ENCODE measurements around the gene CFP. TPM values are rescaled to one million over a fixed set of nuclear protein-coding genes. Genes with fewer than 3 reads are reported as not detected.

Gene CFP
- polyA plus RNA-seq, 2 of the 4 experiments (the other 2 are of a cell fraction), result 0.14 to 0.54 TPM

GRCh38 chrX:47644557-47645091 is 14.9 kb upstream of the CFP start (continued):
- TF ChIP-seq PBX3 (IDR thresholded peaks at IDR 0.05) (no peak), RAD21 (conservative IDR thresholded peaks at IDR 0.05 in 1 of 2, IDR thresholded peaks at IDR 0.05 in 1 of 2) (peak; percentile 20 to 37; a peak in 1 of 5 replicates), HMGXB4 (CRISPR knock-in tag; IDR thresholded peaks at IDR 0.05; ENCODE audit: borderline replicate concordance) (no peak), SMC3 (IDR thresholded peaks at IDR 0.05) (peak; percentile 44), HOXB13 (CRISPR knock-in tag; IDR thresholded peaks at IDR 0.05; ENCODE audit: low read depth) (no peak), CHD2 (IDR thresholded peaks at IDR 0.05; ENCODE audit: low read length, partially characterized antibody) (no peak), GATA3 (IDR thresholded peaks at IDR 0.05; ENCODE audit: borderline replicate concordance) (no peak), REST (IDR thresholded peaks at IDR 0.05) (no peak), FOXS1 (CRISPR knock-in tag; IDR thresholded peaks at IDR 0.05) (no peak), ZFP36 (IDR thresholded peaks at IDR 0.05; ENCODE audit: borderline replicate concordance, partially characterized antibody) (no peak), SREBF2 (IDR thresholded peaks at IDR 0.05) (no peak), KDM1A (IDR thresholded peaks at IDR 0.05; ENCODE audit: low read depth) (no peak), EP300 (IDR thresholded peaks at IDR 0.05) (no peak), RFX5 (IDR thresholded peaks at IDR 0.05) (no peak), EHMT2 (IDR thresholded peaks at IDR 0.05; ENCODE audit: low read depth) (no peak), JUNB (IDR thresholded peaks at IDR 0.05) (no peak), MAZ (IDR thresholded peaks at IDR 0.05; ENCODE audit: borderline replicate concordance, low read depth, low read length) (no peak), CEBPB (IDR thresholded peaks at IDR 0.05) (no peak)

GRCh38 chrX:47643926-47644325 is 14.2 kb upstream of the CFP start:
- 52% methylated on average over 2 of the region's 2 CpGs for WGBS (ENCODE audit: missing lambda C conversion rate)
- TF ChIP-seq CTCF (IDR thresholded peaks at IDR 0.05) (peak; percentile 22; the same call in 1 of the 3 replicates), RAD21 (conservative IDR thresholded peaks at IDR 0.05 in 1 of 2, IDR thresholded peaks at IDR 0.05 in 1 of 2) (0 out of 5 replicates have a peak, but pooled peaks have one; percentile 14 to 16), ATOH8 (CRISPR knock-in tag; IDR thresholded peaks at IDR 0.05; ENCODE audit: low read depth) (no peak)
- DNase-seq (ENCODE audit: low read depth in 1 of 2, low spot score in 1 of 2) (peak in 1 of 2 experiments; percentile 26), FAIRE-seq (no peak), ATAC-seq (peak; percentile 59 to 73; a peak in 3 of 6 replicates)
- Histone ChIP-seq H3K4me2 (no peak overlapping the region), H3K27ac (no peak overlapping the region), H3K9me3 (peaks cover 10% of the 10 kb centered on the region; the same call in 1 of the 3 replicates), H3K4me1 (peaks cover 7% of the 10 kb centered on the region), H3K4me3 (no peak overlapping the region)
- CTCF ChIA-PET, result interaction anchor here (0.6 to 3.8 kb wide), 17 partner anchors 10 to 453 kb away, joined by 3 to 19 read pairs (median 4); partner anchors contain the start of gene CFP
- POLR2A ChIA-PET, result no interaction called here

Measured in A549 (cell line).